Activated T-helper 1 cell treated with anti-CD3 and anti-CD28 coated beads, Interleukin-12 subunit alpha, Interleukin-12 subunit beta, Interleukin-2, Interleukin-4 antibody, amounts not matched to agents 30 ng/mL and 10 ng/mL and 1 ng/mL, durations not matched to agents 14 hours and 24 hours and 36 hours (primary cell): Measurements from ENCODE around the gene RAB11FIP4. TPM values are rescaled to one million over a fixed set of nuclear protein-coding genes. Genes with fewer than 3 reads are reported as not detected.
"Not testable (repeated sequence)": the region's sequence is repeated elsewhere in the genome, so short reads cannot be mapped to it uniquely, and the experiment has no call there.

Experiments used
- DNase-seq: peaks from one replicate; pipeline ENCODE4 v3.0.0; 2021; ENCODE audit warnings: low spot score
- H3K27ac Mint-ChIP-seq: one replicate; pipeline ENCODE4 v1.8.0; 2021; ENCODE audit warnings: mild to moderate bottlenecking, mixed read lengths
- H3K27me3 Mint-ChIP-seq: one replicate; pipeline ENCODE4 v1.8.0; 2022; ENCODE audit warnings: mild to moderate bottlenecking, moderate library complexity, mixed read lengths; ENCODE audit not compliant: insufficient read depth
- H3K36me3 Mint-ChIP-seq: one replicate; pipeline ENCODE4 v1.8.0; 2021; ENCODE audit warnings: low read depth, mixed read lengths
- H3K4me1 Mint-ChIP-seq: one replicate; pipeline ENCODE4 v1.8.0; 2021; ENCODE audit warnings: low read depth, mixed read lengths
- H3K4me3 Mint-ChIP-seq: one replicate; pipeline ENCODE4 v1.8.0; 2021; ENCODE audit warnings: mild to moderate bottlenecking, moderate library complexity, mixed read lengths
- H3K9me3 Mint-ChIP-seq: one replicate; pipeline ENCODE4 v1.8.0; 2021; ENCODE audit warnings: mixed read lengths
- intact Hi-C: fragments of 100-400 bp; cut with micrococcal nuclease; formaldehyde crosslinking; loops from one replicate; pipeline ENCODE4 v1.15.1; 2024
- total RNA-seq: library from RNA; stranded (reverse); gene quantifications from 2 replicates; pipeline ENCODE4 v1.2.3, GENCODE V29; 2022

The RAB11FIP4 gene
- total RNA-seq, 1 donor from 2014 or later, result 28.7 TPM

DNA sequence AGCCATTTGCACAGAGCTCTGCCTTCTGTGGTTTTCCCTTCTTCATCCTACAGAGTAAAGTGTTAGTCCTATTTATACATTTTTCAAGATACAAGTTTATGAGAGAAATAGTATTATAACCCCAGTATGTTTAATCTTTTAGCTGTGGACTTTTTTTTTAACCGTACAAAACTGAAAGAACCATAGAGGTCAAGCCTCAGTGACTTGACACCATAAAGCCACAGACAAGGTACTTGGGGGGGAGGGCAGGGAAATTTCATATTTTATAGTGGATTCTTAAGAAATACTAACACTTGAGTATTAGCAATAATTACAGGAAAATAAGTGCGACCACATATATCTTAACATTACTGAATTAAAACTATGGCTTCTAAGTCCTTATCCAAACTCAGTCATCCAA, 17.0 kb upstream of the RAB11FIP4 start:
- H3K4me1 Mint-ChIP-seq, result peaks cover 21% of the 10 kb centered on the region
- intact Hi-C loops, result loop anchor here (5.0 to 10.0 kb wide), 2 partner anchors 62 to 280 kb away; partner anchors contain the start of genes EVI2B and NF1
- no peak overlapping the region for H3K27ac Mint-ChIP-seq
- H3K9me3 Mint-ChIP-seq, result no peaks in the 10 kb centered on the region
- no peak overlapping the region for H3K4me3 Mint-ChIP-seq
- DNase-seq, result no peak
- H3K27me3 Mint-ChIP-seq, result no peaks in the 10 kb centered on the region
- H3K36me3 Mint-ChIP-seq, result peaks cover 5% of the 10 kb centered on the region

DNA sequence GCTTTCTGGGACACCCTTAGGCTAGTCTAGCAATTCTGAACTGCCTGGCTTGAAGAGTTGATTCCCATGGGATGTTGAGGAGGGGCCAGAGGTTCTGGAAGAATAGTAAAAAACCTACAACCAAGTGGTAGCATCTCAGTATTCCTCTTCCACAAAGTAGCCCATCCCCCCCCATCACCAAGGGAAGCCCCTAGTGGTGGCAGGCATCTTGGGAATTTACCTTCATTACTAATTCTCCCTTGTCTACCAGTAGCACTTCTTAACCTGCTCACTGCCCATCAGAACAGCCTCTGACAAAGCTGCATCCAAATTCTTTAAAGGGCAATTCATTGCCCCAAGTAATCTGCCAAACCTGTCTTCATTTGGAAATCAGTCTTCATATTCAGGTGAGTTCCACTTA, 12.8 kb upstream of the RAB11FIP4 start:
- no peak overlapping the region for H3K4me3 Mint-ChIP-seq

DNA sequence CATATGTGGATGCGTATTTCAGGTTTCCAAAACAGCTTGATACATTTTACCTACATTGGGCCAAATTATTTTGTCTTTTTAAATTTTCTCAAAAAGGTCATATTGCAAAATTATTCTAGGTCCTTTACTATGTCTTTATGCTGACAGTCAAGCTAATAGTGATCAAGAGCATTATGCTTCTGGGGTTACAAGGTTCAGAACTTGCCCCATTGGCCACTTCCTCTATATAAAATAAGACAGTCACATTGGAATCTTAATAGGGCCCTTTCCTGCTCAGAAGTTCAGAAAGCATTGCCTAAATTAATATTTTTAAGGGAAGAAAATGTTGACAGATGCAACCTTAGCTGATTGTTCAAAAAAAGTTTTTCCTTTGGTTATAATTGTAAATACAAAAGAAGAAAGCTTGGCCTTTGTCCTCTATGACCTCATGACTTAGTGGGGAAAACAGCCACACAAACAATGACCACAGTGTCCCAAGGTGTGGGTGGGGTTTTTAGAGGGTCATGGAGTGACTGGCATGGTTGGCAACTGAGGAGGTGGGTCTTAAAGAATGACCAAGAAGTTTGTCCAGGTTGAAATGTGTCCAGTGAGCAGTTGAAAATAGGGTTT, 11.8 kb upstream of the RAB11FIP4 start:
- H3K27ac Mint-ChIP-seq, result no peak overlapping the region
- no peak for DNase-seq
- no peaks in the 10 kb centered on the region for H3K9me3 Mint-ChIP-seq
- intact Hi-C loops, result loop anchor here (10.0 kb wide), 1 partner anchor 285 kb away; the partner anchor contains the start of gene NF1
- H3K27me3 Mint-ChIP-seq, result no peaks in the 10 kb centered on the region
- H3K36me3 Mint-ChIP-seq, result peaks cover 2% of the 10 kb centered on the region
- no peaks in the 10 kb centered on the region for H3K4me1 Mint-ChIP-seq
- no peak overlapping the region for H3K4me3 Mint-ChIP-seq

More for the DNA sequence above, 12.8 kb upstream of the RAB11FIP4 start:
- H3K4me1 Mint-ChIP-seq, result no peaks in the 10 kb centered on the region
- peaks cover 2% of the 10 kb centered on the region for H3K36me3 Mint-ChIP-seq
- H3K27ac Mint-ChIP-seq, result no peak overlapping the region
- H3K27me3 Mint-ChIP-seq, result no peaks in the 10 kb centered on the region
- H3K9me3 Mint-ChIP-seq, result no peaks in the 10 kb centered on the region
- intact Hi-C loops, result loop anchor here (10.0 kb wide), 1 partner anchor 284 kb away; the partner anchor contains the start of gene NF1
- no peak for DNase-seq

DNA sequence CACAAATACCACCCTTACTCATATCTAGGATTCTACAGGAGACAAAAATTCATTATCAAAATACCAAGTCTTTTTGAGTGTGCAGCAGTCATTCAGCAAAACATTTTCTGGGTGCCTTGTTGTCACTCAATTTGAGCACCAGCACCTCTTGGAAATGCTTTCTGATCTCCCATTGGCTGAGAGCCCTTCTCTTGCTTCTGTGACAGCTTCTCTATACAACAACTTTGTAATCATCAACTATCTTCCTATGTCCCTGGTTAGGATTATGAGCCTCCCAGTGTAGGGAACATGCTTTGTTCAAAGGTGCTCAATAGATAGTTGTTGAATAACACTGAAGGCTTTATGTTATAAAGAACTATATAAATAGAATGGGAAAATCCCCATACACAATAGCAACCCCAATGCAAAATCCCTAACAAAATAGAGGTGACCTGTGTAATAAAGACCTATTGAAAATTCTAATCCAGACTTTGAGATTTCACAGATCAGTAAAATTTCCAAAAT, 10.3 kb upstream of the RAB11FIP4 start:
- intact Hi-C loops, result no loop called here
- H3K27me3 Mint-ChIP-seq, result no peaks in the 10 kb centered on the region
- no peak for DNase-seq
- no peaks in the 10 kb centered on the region for H3K4me1 Mint-ChIP-seq
- peaks cover 2% of the 10 kb centered on the region for H3K36me3 Mint-ChIP-seq
- H3K9me3 Mint-ChIP-seq, result no peaks in the 10 kb centered on the region
- no peak overlapping the region for H3K4me3 Mint-ChIP-seq
- H3K27ac Mint-ChIP-seq, result no peak overlapping the region

DNA sequence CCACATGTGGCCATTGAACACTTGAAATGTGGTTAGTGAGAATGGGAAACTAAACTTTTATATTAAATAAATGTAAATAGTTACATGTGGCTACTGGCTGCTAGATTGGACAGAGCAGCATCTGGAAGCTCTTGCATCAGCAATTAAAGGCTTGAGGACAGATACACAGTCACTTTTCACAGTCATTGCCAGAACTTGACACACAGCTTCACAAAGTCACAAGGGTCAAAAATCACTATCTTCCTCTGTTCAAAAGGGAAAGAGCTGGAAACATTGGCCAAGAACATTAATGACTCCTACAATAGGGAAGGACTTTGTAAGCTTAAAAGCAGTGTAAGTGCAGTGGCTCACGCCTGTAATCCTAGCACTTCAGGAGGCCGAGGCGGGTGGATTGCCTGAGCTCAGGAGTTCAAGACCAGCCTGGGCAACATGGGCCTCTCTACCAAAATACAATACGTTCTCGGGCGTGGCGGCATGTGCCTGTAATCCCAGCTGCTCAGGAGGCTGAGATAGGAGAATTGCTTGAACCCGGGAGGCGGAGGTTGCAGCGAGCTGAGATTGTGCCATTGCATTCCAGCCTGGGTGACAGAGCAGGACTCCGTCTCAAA, 8.7 kb upstream of the RAB11FIP4 start:
- intact Hi-C loops, H3K4me3 Mint-ChIP-seq, H3K9me3 Mint-ChIP-seq, H3K27ac Mint-ChIP-seq, H3K4me1 Mint-ChIP-seq, DNase-seq, H3K27me3 Mint-ChIP-seq, H3K36me3 Mint-ChIP-seq: not testable (repeated sequence)

DNA sequence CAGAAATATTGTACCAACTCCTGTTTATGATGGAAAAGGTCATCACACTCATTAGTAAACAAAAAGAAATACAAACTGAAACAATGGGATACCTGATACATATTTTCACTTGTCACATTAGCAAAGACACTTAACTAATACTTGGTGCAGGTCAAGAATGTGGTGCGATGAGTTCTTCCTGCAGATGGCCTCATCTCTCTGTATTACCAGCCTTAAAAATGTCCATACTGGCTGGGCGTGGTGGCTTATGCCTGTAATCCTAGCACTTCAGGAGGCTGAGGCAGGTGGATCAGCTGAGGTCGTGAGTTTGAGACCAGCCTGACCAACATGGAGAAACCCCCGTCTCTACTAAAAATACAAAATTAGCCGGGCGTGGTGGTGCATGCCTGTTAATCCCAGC, 8.0 kb upstream of the RAB11FIP4 start:
- H3K27me3 Mint-ChIP-seq, H3K4me1 Mint-ChIP-seq, DNase-seq, H3K9me3 Mint-ChIP-seq, intact Hi-C loops, H3K36me3 Mint-ChIP-seq, H3K4me3 Mint-ChIP-seq, H3K27ac Mint-ChIP-seq: not testable (repeated sequence)

DNA sequence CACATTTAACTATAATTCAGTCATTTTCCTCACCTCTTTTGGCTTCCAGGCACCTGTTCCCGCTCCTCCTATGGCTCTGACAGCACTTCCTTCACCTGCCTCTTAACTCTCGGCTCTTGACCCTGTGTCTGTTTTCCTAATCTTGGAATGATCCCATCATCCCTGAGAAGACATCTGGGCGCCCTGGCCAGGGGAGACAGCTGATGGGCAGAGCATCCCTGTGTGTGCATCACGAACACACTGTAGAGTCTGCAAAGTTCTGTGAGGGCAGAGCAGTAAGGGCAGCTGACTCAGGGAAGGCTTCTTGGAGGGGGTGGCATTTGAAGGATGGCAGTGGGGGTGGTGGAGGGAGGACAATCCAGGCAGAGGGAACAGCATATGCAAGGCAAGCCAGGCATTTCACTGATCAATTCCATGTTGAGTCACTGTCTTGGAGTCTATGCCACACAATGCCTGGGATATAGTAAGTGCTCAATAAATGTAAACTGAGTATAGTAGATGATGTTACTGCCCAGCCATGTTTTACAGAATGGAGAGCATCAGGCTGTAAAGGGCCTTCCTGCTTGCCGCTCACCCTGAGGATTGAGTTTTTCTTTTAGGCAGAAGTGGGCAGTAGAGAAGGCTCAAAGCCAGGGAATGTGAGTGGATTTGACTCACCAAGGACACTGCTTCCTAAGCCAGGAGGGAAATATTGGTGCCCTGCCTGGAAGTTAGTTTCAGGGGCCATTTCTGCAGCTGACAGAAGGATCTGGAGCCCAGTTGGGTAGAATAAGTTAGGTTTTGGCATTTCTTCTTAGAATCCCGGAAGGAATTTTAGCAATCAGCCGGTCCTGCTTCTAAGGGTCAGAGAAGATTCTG, 5.8 kb upstream of the RAB11FIP4 start:
- H3K4me3 Mint-ChIP-seq, result no peak overlapping the region

DNA sequence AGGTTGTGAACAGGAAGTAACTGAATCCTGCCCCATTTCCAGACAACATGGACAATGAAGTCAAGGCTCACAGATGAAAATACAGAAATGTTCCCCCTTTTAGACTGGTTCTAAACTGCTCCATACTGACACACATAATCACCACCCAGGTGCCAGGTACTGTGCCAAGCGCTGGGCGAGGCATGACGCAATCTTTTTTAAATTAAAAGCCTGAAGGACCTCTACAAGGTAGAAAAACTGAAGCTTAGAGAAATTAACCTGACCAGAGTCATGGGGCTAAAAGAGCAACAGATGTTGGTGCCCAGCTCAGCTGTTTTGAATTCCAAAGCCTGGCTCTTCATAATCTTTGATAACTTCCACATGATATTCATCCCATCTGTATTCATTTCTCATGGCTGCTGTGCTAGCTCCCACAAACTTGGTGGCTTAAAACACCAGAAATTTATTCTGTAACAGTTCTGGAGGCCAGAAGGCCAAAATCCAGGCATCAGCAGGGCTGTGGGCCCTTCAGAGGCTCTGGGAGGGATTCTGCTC, 4.9 kb upstream of the RAB11FIP4 start:
- Mint-ChIP-seq H3K36me3 (peaks cover 2% of the 10 kb centered on the region), H3K27ac (no peak overlapping the region), H3K27me3 (peaks cover 25% of the 10 kb centered on the region), H3K4me3 (no peak overlapping the region), H3K4me1 (peaks cover 6% of the 10 kb centered on the region), H3K9me3 (no peaks in the 10 kb centered on the region)
- DNase-seq, result no peak
- intact Hi-C loops, result no loop called here

More for the DNA sequence above, 5.8 kb upstream of the RAB11FIP4 start:
- peaks cover 6% of the 10 kb centered on the region for H3K4me1 Mint-ChIP-seq
- intact Hi-C loops, result no loop called here
- DNase-seq, result no peak
- H3K9me3 Mint-ChIP-seq, result no peaks in the 10 kb centered on the region
- peaks cover 20% of the 10 kb centered on the region for H3K27me3 Mint-ChIP-seq
- H3K36me3 Mint-ChIP-seq, result peaks cover 2% of the 10 kb centered on the region
- H3K27ac Mint-ChIP-seq, result no peak overlapping the region

DNA sequence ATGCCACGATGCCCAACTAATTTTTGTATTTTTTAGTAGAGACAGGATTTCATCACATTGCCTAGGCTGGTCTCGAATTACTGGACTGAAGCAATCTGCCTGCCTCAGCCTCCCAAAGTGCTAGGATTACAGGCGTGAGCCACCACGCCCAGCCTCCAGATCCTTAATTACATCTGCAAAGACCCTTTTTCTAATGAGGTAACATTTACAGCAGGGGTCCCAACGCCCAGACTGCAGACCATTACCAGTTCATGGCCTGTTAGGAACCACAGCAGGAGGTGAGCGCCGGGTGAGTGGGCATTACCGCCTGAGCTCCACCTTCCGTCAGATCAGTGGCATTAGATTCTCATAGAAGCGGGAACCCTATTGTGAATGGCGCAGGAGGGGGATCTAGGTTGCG, 4.0 kb upstream of the RAB11FIP4 start:
- no peak overlapping the region for H3K4me3 Mint-ChIP-seq

DNA sequence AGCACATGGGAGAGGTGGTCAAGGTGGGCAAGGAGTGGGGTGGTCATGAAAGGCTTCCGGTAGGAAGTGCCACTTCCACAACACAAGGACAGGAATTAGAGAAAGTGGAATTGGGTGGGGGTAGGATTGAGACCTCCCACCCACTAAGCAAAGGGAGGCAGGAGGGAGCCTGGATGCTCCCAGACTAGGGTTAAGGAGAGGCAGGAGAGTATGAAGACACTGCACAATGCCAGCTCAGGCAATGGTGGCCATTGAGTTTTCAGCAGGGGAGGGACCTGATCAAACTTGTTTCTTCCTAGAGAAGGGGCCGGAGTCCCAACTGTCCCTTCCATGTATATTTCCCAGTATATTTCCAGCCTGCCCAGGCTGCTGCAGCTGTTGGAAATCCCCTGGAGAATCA, 3.1 kb upstream of the RAB11FIP4 start:
- Mint-ChIP-seq H3K4me1 (peaks cover 6% of the 10 kb centered on the region), H3K27ac (no peak overlapping the region), H3K36me3 (peaks cover 2% of the 10 kb centered on the region), H3K4me3 (no peak overlapping the region), H3K27me3 (peaks cover 36% of the 10 kb centered on the region), H3K9me3 (no peaks in the 10 kb centered on the region)
- intact Hi-C loops, result no loop called here
- no peak for DNase-seq

More for the DNA sequence above, 4.0 kb upstream of the RAB11FIP4 start:
- peaks cover 6% of the 10 kb centered on the region for H3K4me1 Mint-ChIP-seq
- no peak for DNase-seq
- H3K9me3 Mint-ChIP-seq, result no peaks in the 10 kb centered on the region
- peaks cover 2% of the 10 kb centered on the region for H3K36me3 Mint-ChIP-seq
- no peak overlapping the region for H3K27ac Mint-ChIP-seq
- peaks cover 27% of the 10 kb centered on the region for H3K27me3 Mint-ChIP-seq
- intact Hi-C loops, result no loop called here

DNA sequence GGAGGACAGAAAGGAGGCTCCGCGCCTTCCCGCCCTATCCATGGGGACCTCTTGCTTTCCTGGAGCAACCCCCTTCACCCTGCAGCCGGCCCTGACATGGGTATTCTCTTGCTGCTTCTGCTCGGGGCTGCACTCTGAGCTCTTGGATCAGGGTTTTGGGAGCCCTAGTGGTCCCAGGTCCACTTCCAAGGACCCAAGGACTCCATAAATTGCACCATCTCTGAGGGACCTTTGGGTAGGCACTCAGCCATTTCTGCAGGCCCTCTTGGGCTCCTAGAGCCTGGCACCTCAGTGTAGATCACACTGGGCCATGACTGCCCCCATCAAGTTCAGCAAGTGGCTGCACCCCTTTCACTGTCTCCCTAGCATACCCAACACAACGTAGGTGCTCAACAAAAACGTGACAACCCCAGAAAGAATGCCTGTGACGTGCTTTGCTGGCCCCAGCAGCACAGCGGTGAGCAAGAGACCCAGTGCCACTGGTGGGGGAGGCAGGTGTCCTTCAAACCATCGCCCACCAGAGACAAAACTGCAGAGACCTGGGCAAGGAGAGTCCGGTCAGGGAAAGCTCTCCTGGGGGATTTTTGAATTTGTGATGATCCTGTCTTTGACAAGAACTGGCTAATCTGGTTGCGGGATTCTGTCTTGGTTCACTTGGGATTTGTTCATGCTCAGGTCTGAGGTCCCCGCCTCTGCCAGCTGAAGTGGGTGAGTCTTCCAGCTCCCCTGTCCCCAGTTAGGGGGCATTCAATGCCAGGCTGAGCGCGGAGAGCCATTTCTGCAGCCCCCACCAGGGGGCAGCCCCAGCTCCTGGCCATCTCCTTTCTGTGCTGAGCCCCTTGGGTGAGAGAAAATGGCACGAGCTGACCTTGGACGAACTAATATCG, 2.5 kb upstream of the RAB11FIP4 start:
- no peak overlapping the region for H3K27ac Mint-ChIP-seq
- intact Hi-C loops, result loop anchor here (1.0 kb wide), 1 partner anchor 136 kb away; no protein-coding TSS in a partner anchor
- peaks cover 6% of the 10 kb centered on the region for H3K4me1 Mint-ChIP-seq
- H3K36me3 Mint-ChIP-seq, result peaks cover 2% of the 10 kb centered on the region
- DNase-seq, result no peak
- no peak overlapping the region for H3K4me3 Mint-ChIP-seq
- H3K27me3 Mint-ChIP-seq, result peaks cover 42% of the 10 kb centered on the region
- H3K9me3 Mint-ChIP-seq, result no peaks in the 10 kb centered on the region
